Trophoblast cell (in vitro differentiated cells and primary cell): ENCODE data around the gene GNAS.
"Not testable (repeated sequence)": the region's sequence is repeated elsewhere in the genome, so short reads cannot be mapped to it uniquely, and the experiment has no call there.

ENCODE experiments used
- DNase-seq, 2 donors: peaks; one replicate each; pipeline ENCODE4 v3.0.0-alpha.2; 2016
- H2AFZ ChIP-seq: 2 replicates; pipeline ENCODE4 v1.6.1; 2013; ENCODE audit warnings: low read length, moderate library complexity, mild to moderate bottlenecking; ENCODE audit not compliant: insufficient read depth, poor library complexity
- H2AK5ac ChIP-seq: 2 replicates; pipeline ENCODE4 v1.6.1; 2013; ENCODE audit warnings: mild to moderate bottlenecking, low read length
- H2BK120ac ChIP-seq: 2 replicates; pipeline ENCODE4 v1.6.1; 2013; ENCODE audit warnings: low read length, mild to moderate bottlenecking, moderate library complexity; ENCODE audit not compliant: insufficient read depth, poor library complexity
- H2BK12ac ChIP-seq: 2 replicates; pipeline ENCODE4 v1.6.1; 2013; ENCODE audit warnings: mild to moderate bottlenecking, low read length, moderate library complexity
- H2BK5ac ChIP-seq: 2 replicates; pipeline ENCODE4 v1.6.1; 2013; ENCODE audit warnings: low read length, low read depth, moderate library complexity, mild to moderate bottlenecking; ENCODE audit not compliant: poor library complexity
- H3K14ac ChIP-seq: 2 replicates; pipeline ENCODE4 v1.6.1; 2013; ENCODE audit warnings: mild to moderate bottlenecking, low read length
- H3K18ac ChIP-seq: 2 replicates; pipeline ENCODE4 v1.6.1; 2013; ENCODE audit warnings: mild to moderate bottlenecking, low read length
- H3K23ac ChIP-seq: 2 replicates; pipeline ENCODE4 v1.6.1; 2013; ENCODE audit warnings: low read length
- H3K27ac ChIP-seq: 2 replicates; pipeline ENCODE4 v1.5.1; 2013; ENCODE audit warnings: low read depth, mild to moderate bottlenecking, inconsistent platforms, low read length, moderate library complexity
- H3K27me3 ChIP-seq: 2 replicates; pipeline ENCODE4 v1.6.1; 2013; ENCODE audit warnings: inconsistent platforms, mild to moderate bottlenecking, low read length, moderate library complexity; ENCODE audit not compliant: insufficient read depth
- H3K36me3 ChIP-seq, 2 experiments: 1 replicate in 1 of 2; 2 replicates in 1 of 2; pipeline ENCODE4 v1.6.1; 2013; ENCODE audit warnings: low read length in 2 of 2, mild to moderate bottlenecking in 2 of 2, moderate library complexity in 1 of 2; ENCODE audit not compliant: insufficient read depth in 2 of 2, control insufficient read depth in 1 of 2
- H3K4ac ChIP-seq: 2 replicates; pipeline ENCODE4 v1.6.1; 2013; ENCODE audit warnings: low read depth, mild to moderate bottlenecking, low read length, moderate library complexity
- H3K4me1 ChIP-seq, 2 experiments: 1 replicate in 1 of 2; 2 replicates in 1 of 2; pipeline ENCODE4 v1.6.1; 2013; ENCODE audit warnings: low read length in 2 of 2, mild to moderate bottlenecking in 2 of 2, moderate library complexity in 1 of 2; ENCODE audit not compliant: insufficient read depth in 2 of 2, control insufficient read depth in 1 of 2
- H3K4me2 ChIP-seq: 2 replicates; pipeline ENCODE4 v1.6.1; 2013; ENCODE audit warnings: inconsistent platforms, mild to moderate bottlenecking, low read length, moderate library complexity
- H3K4me3 ChIP-seq: 2 replicates; pipeline ENCODE4 v1.5.1; 2013; ENCODE audit warnings: mild to moderate bottlenecking, low read depth, low read length, inconsistent platforms
- H3K79me1 ChIP-seq: one replicate; pipeline ENCODE4 v1.6.1; 2013; ENCODE audit warnings: low read length
- H3K79me2 ChIP-seq: 2 replicates; pipeline ENCODE4 v1.6.1; 2013; ENCODE audit warnings: low read length, mild to moderate bottlenecking; ENCODE audit not compliant: control insufficient read depth, insufficient read depth, poor library complexity
- H3K9ac ChIP-seq: 2 replicates; pipeline ENCODE4 v1.6.1; 2013; ENCODE audit warnings: mild to moderate bottlenecking, low read length
- H3K9me3 ChIP-seq: 2 replicates; pipeline ENCODE4 v1.6.1; 2013; ENCODE audit warnings: low read depth, mild to moderate bottlenecking, control low read depth, inconsistent platforms, low read length; ENCODE audit not compliant: insufficient read depth
- H4K12ac ChIP-seq: 2 replicates; pipeline ENCODE4 v1.6.1; 2013; ENCODE audit warnings: low read depth, mild to moderate bottlenecking, low read length, moderate library complexity
- H4K8ac ChIP-seq: 2 replicates; pipeline ENCODE4 v1.6.1; 2013; ENCODE audit warnings: low read depth, mild to moderate bottlenecking, low read length, moderate library complexity
- H4K91ac ChIP-seq: one replicate; pipeline ENCODE4 v1.6.1; 2013; ENCODE audit warnings: low read depth, mild to moderate bottlenecking, low read length, moderate library complexity
- WGBS: extraction: QIAGEN DNeasy Blood & Tissue Kit; methylation state at CpG from one replicate; pipeline ENCODE4 v1.1.7; 2013; ENCODE audit warnings: missing lambda C conversion rate; ENCODE audit not compliant: insufficient read length, insufficient coverage; ENCODE audit errors: extremely low coverage; 5-methylcytosine and 5-hydroxymethylcytosine counted together

Gene GNAS

GRCh38 chr20:58818586-58819285 is 33.8 kb upstream of the GNAS start:
- H2AK5ac ChIP-seq, result no peak overlapping the region
- no peaks in the 10 kb centered on the region for H3K27me3 ChIP-seq
- no CpG with 5 or more reads among the region's 8 CpGs for WGBS
- no peak overlapping the region for H2BK5ac ChIP-seq
- H3K36me3 ChIP-seq, result peaks cover 4 to 8% of the 10 kb centered on the region in 2 experiments
- no peak overlapping the region for H4K12ac ChIP-seq
- H3K79me2 ChIP-seq, result no peaks in the 10 kb centered on the region
- H3K4me1 ChIP-seq, result peaks cover 3 to 6% of the 10 kb centered on the region in 2 experiments
- H3K4me2 ChIP-seq, result no peak overlapping the region
- no peak overlapping the region for H3K4ac ChIP-seq
- H2BK12ac ChIP-seq, result no peak overlapping the region
- no peak overlapping the region for H3K9ac ChIP-seq
- H3K14ac ChIP-seq, result no peak overlapping the region
- no peak overlapping the region for H3K27ac ChIP-seq
- peak; percentile 73 to 92 for DNase-seq
- H3K9me3 ChIP-seq, result peaks cover 9% of the 10 kb centered on the region
- no peak overlapping the region for H4K8ac ChIP-seq
- no peak overlapping the region for H3K18ac ChIP-seq
- H2AFZ ChIP-seq, result no peak overlapping the region
- H3K79me1 ChIP-seq, result no peaks in the 10 kb centered on the region
- H3K23ac ChIP-seq, result no peak overlapping the region
- no peak overlapping the region for H2BK120ac ChIP-seq
- no peak overlapping the region for H3K4me3 ChIP-seq
- no peak overlapping the region for H4K91ac ChIP-seq

GRCh38 chr20:58819921-58820320 is 32.6 kb upstream of the GNAS start:
- no peaks in the 10 kb centered on the region for H3K79me1 ChIP-seq
- H3K79me2 ChIP-seq, result no peaks in the 10 kb centered on the region
- H4K8ac ChIP-seq, result no peak overlapping the region
- no peak overlapping the region for H3K18ac ChIP-seq
- peaks cover 4 to 8% of the 10 kb centered on the region in 2 experiments for H3K36me3 ChIP-seq
- no peak overlapping the region for H2BK5ac ChIP-seq
- H3K14ac ChIP-seq, result no peak overlapping the region
- H2BK12ac ChIP-seq, result no peak overlapping the region
- H2AFZ ChIP-seq, result no peak overlapping the region
- H3K27ac ChIP-seq, result no peak overlapping the region
- peaks cover 9% of the 10 kb centered on the region for H3K9me3 ChIP-seq
- H3K9ac ChIP-seq, result no peak overlapping the region
- H3K4me2 ChIP-seq, result no peak overlapping the region
- no peak overlapping the region for H2BK120ac ChIP-seq
- WGBS, result no CpG with 5 or more reads among the region's 13 CpGs
- no peak overlapping the region for H4K12ac ChIP-seq
- peaks cover 3 to 6% of the 10 kb centered on the region in 2 experiments for H3K4me1 ChIP-seq
- H3K4ac ChIP-seq, result no peak overlapping the region
- no peak overlapping the region for H3K4me3 ChIP-seq
- no peak for DNase-seq
- H3K23ac ChIP-seq, result no peak overlapping the region
- no peak overlapping the region for H4K91ac ChIP-seq
- H3K27me3 ChIP-seq, result no peaks in the 10 kb centered on the region
- H2AK5ac ChIP-seq, result no peak overlapping the region

- not testable (repeated sequence) for H3K79me1 ChIP-seq, H3K27me3 ChIP-seq, H2BK120ac ChIP-seq, H3K4ac ChIP-seq, H2AK5ac ChIP-seq, H3K9me3 ChIP-seq, H4K91ac ChIP-seq, H3K14ac ChIP-seq, H3K4me2 ChIP-seq, DNase-seq, H3K9ac ChIP-seq, H3K79me2 ChIP-seq, H2BK12ac ChIP-seq, H2BK5ac ChIP-seq, H3K4me1 ChIP-seq, H4K8ac ChIP-seq, H3K4me3 ChIP-seq, H3K36me3 ChIP-seq, H2AFZ ChIP-seq, H3K27ac ChIP-seq, H3K18ac ChIP-seq, H3K23ac ChIP-seq, H4K12ac ChIP-seq
- no CpG with 5 or more reads among the region's 6 CpGs for WGBS
Measured at GRCh38 chr20:58820515-58820914, 32.0 kb upstream of the GNAS start.

GRCh38 chr20:58822149-58822548 is 30.4 kb upstream of the GNAS start:
- Histone ChIP-seq H3K14ac (no peak overlapping the region), H4K91ac (no peak overlapping the region), H3K23ac (no peak overlapping the region), H3K27me3 (no peaks in the 10 kb centered on the region), H2BK5ac (no peak overlapping the region), H4K12ac (no peak overlapping the region), H2BK12ac (no peak overlapping the region), H3K79me1 (no peaks in the 10 kb centered on the region), H3K9me3 (peaks cover 9% of the 10 kb centered on the region), H2AK5ac (no peak overlapping the region), H3K4me2 (no peak overlapping the region), H3K79me2 (no peaks in the 10 kb centered on the region), H2BK120ac (no peak overlapping the region), H3K4me1 (peaks cover 3 to 7% of the 10 kb centered on the region in 2 experiments), H3K18ac (no peak overlapping the region), H3K36me3 (peaks cover 4 to 8% of the 10 kb centered on the region in 2 experiments), H3K9ac (no peak overlapping the region), H3K27ac (no peak overlapping the region), H2AFZ (no peak overlapping the region), H3K4me3 (no peak overlapping the region), H3K4ac (no peak overlapping the region), H4K8ac (no peak overlapping the region)
- no CpG with 5 or more reads among the region's 8 CpGs for WGBS
- DNase-seq, result no peak
